Measurements from ENCODE around the gene VWA3A.
"Not testable (repeated sequence)": the region's sequence is repeated elsewhere in the genome, so short reads cannot be mapped to it uniquely, and the experiment has no call there.

The VWA3A gene, protein sequence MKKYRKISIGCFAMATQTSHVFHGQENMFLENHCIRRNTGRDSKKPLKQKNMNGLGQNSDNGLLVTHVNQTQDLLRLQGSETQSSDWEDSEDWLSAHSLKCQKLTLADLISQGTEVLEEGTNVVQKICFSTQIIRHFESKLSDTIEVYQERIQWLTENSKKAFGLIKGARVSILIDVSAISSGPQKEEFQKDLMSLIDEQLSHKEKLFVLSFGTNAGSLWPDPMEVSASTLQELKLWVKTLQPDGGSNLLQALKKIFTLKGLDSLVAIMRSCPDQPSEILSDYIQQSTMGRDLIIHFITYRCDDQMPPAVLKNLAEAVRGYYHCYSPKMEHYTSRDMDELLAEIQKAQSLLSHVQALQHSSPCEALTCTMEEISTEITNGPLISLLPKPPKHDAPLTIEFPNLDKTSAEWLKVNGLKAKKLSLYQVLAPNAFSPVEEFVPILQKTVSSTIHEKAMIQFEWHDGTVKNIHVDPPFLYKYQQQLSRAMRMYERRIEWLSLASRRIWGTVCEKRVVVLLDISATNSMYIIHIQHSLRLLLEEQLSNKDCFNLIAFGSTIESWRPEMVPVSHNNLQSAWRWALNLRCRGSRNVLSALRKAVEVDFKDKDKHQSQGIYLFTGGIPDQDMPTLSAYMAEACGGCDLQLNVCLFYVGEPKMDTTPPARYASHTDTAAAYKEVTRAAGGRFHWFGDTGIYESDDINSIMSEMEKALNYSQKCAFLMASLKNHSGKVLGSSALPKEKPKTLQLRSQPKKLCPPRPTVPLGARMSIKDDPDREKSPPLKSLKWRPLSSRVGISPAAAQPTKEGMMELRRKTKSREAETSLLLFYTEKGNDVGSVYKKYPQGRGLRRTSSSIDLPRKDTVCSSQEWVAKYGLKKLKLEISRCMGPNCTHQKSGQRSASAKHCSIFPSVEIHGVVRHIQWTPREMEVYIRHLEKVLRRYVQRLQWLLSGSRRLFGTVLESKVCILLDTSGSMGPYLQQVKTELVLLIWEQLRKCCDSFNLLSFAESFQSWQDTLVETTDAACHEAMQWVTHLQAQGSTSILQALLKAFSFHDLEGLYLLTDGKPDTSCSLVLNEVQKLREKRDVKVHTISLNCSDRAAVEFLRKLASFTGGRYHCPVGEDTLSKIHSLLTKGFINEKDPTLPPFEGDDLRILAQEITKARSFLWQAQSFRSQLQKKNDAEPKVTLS

DNA sequence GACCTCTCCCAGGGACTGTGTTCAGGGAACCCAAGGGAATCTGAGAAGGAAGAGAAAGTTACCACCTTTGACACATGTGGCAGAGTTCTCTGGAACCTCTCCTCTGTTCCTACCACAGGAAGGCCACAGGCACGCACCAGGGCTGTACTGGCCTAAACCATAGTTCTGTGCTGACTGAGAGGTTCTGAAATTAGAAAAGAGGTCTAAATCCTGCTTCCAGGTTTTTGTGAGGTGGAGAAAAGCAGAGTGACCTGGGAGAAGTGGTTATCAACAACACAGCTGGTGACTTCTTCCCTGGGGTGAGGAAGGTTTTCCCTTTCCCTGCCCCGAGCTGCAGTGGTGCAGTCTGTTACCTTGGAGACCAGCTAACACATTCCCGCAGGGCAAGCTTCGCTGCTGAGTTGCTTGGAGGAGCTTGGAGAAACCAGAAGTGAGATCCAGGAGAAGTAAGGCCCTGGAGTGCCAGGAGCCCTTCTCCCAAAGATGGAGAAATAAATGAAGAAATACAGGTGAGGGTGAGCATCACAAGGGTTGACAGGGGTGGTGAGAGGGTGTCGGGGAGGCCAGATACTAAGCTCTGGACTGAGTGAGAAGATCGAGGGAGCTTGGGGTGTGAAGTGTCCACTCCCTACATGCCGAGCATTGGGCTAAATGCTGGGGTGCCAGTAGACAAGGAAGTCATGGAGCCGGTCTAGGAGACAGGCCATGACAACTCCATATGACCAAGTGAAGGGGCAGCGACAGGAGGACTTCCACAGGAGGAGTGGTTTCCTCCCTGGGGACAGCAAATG lies at the start of gene VWA3A:
TSS of gene VWA3A (plus strand) at position 399 of the 791 bp plus-strand sequence. CDS start at position 496, 97 bp downstream.
- FAIRE-seq = no peak

DNA sequence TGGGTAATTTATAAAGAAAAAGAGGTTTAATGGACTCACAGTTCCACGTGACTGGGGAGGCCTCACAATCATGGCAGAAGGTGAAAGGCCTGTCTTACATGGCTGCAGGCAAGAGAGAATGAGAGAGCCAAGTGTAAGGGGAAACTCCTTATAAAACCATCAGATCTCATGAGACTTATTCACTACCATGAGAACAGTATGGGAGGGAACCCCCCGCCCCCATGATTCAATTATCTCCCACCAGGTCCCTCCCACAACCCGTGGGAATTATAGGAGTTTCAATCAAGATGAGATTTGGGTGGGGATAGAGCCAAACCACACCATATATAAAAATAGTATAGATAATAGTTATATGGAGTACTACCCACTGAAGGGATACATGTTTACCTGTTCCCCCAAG lies 48.5 kb upstream of the VWA3A start:
- not testable (repeated sequence) for FAIRE-seq

DNA sequence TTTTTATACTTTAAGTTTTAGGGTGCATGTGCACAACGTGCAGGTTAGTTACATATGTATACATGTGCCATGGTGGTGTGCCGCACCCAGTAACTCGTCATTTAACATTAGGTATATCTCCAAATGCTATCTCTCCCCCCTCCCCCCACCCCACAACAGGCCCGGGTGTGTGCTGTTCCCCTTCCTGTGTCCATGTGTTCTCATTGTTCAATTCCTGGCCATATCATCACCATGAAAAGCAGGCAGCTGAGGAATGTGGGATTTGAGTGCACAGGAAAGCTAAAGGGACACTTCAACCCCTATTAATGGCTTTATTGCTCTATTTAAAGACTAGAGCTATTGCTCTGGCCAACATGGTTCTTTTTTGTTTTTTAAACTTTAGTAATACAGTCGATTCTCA lies 46.5 kb upstream of the VWA3A start:
- FAIRE-seq = not testable (repeated sequence)

DNA sequence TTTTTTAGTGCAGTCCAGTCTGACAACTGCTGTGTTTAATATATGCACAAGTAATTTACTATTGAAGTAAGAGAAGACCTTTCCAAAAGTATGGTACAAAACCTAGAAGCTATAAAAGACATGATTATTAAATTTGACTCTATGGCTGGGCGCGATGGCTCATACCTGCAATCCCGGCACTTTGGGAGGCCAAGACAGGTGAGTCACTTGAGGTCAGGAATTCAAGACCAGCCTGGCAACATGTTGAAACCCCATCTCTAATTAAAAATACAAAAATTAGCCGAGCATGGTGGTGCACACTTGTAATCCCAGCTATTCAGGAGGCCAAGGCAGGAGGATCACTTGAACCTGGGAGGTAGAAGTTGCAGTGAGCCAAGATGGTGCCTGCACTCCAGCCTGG lies 41.4 kb upstream of the VWA3A start:
- no peak for FAIRE-seq

DNA sequence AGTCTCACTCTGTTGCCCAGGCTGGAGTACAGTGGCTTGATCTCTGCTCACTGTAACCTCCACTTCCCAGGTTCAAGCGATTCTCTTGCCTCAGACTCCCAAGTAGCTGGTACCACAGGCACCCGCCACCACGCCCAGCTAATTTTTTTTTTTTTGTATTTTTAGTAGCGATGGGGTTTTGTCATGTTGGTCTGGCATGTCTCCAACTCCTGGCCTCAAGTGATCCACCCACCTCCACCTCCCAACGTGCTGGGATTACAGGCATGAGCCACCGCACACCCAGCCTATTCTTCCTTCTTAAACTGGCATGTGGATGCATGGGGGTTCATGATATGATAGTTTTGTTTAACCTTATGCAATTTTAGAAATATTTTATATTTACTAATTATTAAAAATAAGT lies 39.4 kb upstream of the VWA3A start:
- FAIRE-seq = no peak

DNA sequence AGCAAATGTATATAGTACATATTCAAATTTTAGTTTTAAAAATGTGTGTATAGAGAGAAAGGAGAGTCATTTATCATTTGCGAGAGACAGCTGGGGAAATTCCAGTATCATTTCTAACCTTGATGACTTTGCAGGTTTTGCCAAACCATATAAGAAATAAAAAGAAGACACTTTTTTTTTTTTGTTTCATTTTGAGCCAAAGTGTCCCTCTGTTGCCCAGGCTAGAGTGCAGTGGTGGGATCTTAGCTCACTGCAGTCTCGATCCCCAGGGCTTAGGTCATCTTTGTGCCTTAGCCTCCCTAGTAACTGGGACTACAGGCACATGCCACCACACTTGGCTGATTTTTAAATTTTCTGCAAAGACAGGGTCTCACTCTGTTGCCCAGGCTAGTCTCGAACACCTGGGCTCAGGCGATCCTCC lies 38.4 kb upstream of the VWA3A start:
- no peak for FAIRE-seq

DNA sequence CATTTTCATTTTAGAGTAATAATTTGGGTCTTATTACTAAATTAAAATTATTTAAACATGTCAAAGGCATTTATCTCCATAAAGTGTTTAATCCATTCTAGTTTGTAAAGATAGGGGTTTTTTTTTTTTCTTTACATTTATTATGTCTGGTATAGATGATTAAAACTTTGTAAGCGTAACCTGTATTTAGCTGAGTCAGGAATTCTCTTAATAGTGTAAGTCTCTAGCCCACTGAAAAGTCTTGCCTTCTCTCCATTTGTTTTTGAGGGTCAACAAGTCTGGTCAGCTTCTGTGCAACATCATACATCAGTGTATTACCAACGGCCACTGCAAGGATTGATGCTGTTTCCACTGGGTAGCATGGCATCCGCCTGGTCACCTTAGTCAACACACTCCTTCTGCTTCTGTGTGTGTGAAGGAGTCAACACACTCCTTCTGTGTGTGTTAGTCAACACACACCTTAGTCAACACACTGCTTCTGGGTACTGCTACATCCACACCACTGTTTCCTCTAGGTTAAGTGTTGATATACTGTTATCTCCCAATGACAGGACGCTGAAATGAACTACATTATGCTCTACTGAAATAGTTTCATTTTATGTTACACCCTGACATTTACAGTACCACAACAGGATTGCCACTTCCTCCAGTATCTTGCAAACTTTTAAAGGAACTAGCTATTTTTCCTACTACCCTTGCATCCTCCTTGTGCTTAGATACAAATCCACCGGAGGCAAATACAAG lies 37.3 kb upstream of the VWA3A start:
- FAIRE-seq = no peak

DNA sequence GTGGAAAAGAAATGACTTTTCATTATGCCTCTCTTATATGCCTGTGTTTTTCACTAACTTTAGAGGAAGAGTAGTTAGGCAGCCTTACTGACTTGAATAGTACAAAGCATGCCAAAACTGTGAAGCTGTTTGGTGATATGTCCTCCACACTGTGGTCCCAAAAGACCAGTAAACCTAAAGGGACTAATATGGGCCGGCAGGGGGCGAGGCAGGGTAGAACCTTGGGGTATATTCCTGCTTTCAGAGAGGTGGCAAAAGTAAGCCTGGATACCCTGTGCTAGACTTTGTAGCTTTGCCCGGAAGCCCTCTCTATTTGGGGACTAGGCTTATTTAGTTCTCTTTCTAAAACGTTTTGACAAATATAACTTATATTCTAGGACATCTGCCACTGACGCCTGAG lies 36.5 kb upstream of the VWA3A start:
- no peak for FAIRE-seq

DNA sequence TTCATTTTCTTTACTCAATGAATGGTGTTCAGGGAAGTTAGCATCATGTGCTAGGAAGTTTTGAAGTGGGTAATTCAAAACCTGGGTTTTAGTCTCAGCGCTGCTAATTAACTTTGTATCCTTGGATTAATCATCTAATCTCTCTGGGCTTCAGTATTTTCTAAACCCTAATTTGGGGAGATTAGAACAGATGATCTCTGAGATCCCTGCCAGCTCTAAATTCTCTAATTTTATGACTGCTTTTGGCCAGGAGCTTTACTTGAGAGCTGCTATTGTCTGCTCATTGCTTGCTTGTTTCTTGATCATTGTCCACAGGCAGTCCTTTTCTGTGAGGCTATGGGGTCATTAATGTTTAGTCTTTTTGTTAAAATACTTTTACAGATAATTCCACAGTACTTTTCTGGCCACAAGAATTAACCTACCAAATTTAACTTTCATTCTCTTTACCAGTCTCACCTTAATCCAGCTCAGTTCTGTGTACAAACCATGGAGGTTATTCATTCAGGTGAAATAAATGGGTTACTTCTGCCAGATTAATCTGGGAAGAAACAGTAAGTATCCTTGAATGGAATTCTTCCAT lies 28.4 kb upstream of the VWA3A start:
- no peak for FAIRE-seq

DNA sequence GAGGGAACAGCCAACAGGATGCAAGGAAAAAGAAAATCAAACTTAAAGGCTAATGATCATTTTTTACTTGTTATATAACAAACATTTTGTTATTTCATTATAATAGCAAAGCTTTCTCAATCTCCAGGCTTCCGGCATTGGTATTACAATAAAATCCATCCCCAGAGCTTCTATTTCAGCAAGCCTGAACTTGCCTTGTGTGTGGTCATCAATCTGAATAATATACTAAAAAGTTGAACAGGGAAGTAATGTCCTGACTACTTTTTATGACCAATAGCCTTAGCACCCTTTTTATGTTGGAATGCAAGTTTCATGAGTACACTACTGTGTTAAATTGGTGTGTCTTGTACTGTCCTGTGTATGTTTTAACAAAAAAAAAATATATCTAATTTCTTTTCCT lies 27.1 kb upstream of the VWA3A start:
- no peak for FAIRE-seq

DNA sequence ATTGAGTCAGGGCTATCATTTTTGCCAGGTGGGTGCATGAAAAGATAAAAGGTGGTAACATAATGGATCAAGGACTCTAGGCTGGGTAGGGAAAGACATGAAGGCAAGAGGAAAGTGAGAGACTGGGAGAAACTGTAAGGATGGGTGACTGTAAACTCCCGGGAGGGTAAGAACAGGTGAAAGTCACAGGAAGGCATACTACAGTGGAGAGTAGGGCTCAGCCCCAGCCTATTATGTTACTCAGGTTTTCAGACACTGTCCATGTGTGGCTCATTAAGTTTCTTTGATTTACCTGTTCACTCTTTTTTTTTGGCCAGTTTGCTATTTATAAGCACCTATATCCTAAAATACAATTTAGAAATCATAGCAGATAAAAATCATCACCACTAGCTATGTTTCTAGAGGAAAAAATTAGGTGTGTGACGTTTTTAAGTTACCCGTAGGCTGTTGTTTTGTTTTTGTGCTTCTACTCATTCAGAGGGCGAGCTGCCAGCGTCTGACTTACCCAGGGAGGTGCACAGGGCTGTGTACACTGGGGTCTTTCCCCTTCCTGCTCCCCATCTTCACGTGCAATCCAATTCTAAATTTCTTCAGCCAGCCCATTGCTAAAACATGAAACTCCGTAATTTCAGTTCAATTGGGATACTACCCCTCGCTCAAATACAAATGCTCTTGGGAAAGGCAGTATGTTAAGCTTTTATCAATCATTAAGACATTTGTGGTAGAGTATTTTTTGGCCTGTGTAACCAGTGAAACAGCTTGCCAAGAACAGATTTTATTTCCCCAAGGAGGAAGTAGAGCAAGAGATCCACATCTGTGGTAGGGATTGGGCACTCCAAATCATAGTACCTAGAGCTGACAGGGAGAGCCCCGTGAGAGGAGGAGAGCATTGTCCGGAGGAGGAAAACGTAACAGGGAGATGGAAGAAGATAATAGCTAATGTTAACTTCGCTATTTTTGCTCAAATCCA lies 21.7 kb upstream of the VWA3A start:
- no peak for FAIRE-seq

DNA sequence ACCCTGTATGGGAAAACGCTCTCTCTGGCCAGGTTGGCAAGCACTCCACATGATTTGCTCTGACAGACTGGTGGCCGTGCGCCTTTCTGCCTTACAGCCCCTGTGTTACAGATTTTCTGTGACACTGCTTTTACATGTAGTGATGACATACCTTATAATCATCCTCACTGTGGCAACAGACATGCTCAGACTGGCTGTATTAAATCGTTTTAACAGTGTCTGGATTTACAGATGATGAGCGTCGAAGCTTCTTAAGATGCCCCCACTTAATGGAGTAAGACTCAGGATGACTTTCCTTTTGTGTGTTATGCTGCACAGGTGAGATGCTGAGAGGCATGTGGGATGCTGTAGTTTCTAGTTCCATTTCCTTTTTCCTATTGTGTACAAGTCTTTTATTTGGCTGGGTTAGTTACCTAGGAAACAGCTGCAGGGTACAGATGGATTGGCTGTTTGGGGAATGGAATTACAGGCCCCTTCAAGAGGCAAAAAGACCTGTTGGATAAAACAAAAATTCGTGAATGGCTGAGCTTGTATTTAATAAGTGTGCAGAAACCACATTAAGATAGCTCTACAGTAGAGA lies 20.9 kb upstream of the VWA3A start:
- FAIRE-seq = no peak

DNA sequence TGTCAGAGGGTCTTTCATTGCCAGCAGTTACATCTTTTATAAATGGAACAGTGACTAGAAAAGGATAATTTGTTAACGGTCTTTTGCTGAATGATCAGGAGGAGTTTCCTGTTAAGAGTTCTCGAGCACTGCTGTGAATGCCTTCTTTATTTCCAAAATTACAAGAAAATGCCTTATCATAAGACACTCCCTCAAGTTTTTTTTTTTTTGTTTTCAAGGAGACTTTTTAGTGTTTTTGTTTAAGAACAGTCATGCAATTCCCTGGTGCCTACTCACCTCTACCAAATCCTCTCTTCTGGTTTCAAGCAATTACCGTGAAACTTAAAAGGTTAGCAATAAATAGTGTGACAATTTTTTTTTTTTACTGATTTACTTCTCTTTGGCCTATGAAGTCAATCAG lies 19.0 kb upstream of the VWA3A start:
- no peak for FAIRE-seq

DNA sequence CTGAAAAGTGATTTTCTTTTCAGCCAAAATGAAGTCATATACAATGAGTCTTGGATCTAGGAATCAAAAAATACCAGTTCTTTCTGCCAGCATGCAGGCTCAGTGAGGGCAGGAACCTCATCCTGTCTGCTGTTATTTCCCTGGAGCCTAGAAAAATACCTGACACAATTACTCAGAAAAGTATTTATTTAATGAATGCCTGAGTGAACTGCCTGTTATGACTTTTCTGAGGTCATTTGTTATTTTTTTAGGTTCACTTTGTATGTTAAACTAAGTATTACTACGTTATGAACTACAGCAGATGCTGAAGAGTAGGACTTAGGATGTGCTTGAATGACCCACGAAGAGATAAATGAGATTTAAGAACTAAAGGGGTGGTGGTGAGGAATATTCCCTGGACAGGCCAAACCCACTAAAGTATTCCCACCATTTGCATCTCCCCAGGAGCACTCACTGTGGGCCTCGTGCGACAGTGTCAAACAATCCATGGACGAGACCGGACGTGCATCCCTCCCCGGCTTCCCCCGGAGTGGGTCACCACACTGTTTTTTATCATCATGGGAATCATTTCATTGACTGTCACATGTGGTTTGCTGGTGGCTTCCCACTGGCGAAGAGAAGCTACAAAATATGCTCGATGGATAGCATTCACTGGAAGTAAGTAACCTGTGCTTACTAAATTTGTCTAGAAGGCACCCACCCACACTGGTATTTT lies 17.1 kb upstream of the VWA3A start:
- FAIRE-seq = no peak

DNA sequence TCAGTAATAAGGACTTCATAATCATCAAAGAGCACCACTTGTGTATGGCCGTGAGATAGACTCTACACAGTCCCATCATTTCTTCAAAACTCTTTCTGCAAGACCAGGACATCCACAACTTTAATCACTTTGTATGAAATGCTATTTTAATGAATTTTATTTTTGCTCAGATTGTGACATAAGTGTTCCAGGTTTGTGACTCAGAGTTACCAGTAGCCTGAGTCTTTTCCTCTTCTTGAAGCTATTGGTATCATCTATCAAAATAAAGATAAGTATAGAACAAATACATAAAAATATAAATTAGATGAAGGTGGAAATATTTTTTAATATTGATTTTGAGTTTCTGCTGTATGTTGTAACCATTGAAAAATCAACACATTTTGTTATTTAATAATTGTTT lies 16.6 kb upstream of the VWA3A start:
- no peak for FAIRE-seq

DNA sequence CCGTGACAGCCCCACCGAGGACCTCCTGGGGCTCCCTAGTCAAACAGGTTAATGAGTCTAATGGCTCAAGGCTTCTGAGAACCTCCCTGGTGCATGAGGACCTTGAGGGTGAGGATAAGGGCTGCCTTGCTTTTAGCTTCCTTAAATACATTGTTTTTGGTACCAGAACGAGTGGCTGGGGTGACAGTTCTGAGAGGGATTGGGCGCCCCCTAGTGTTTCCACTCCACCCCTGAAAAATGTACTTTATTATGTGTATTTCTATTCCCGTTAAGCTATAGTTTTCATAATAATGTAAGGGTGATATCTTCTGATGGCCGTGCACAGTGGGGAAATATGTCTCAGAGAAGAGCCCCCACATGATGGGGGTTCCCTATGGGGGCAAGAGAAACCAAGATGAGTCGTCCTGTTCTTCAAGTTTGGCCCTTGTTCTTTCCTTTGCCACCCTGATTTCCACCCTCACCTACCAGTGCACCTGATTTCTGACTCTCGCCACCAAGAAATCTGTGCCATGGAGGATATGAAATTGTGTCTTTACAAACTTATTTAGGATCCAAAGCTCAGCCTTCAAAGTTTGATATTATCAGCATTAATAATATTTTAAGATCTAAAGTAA lies 14.5 kb upstream of the VWA3A start:
- no peak for FAIRE-seq

DNA sequence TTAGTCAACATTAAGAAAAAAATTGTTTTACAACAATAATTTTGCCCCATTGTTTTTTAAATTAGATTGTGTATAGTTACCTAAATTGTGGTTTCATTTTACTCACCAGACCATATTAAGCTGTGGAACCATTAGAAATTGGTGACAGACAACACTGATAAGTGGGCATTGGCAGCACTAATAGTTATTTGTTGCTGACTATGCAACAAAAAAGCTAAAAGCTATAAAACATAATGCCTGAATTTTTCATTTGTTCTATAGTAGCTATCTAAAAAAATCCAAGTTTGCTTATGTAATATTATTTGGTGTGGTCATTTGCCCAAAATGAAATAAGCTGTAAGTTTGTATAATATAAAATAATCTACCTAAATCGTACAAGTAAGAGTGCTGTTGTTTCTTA lies 13.7 kb upstream of the VWA3A start:
- no peak for FAIRE-seq

DNA sequence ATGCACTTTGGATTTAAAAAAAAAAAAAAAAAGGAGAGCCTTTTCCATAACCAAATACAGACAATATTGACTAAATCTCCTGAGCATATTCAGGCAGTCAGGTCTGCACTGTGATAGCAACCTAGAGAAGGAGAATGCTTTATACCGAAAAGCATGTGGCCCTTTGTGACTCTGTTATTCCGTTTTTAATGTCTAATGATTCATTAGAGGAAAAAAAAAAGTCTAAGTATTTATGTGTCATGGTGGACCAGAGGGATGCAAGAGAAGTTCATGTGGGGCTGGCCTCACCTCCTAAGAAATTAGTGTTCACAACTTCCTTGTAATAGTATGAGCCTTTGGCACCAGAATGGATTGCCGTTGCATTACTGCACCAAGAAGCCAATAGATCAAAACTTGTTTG lies 11.3 kb upstream of the VWA3A start:
- no peak for FAIRE-seq

DNA sequence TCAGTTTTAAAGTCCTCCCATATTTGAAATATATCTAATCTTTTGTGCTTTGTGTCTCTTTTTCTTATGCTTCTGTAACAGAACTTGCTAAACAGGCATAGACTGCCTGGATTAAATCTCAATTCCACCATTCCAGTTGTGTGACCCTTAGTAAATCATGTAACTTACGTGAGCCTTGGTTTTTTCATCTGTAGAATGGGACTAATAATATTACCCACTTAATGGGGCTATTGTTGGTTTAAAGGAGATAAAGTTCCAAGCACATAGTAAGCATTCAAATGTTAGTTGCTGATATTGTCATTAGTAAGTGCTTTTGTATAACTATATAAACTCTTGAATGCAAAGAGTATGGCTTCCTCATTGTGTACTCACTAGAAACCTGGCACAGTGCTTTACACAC lies 5.9 kb upstream of the VWA3A start:
- FAIRE-seq = no peak
